CD4-positive, CD25-positive, alpha-beta regulatory T cell (primary cell): ENCODE data around the gene RAB40C. TPM values are rescaled to one million over a fixed set of nuclear protein-coding genes. Genes with fewer than 3 reads are reported as not detected.
A peak's percentile ranks its signal among the peaks of the same experiment; 100 is the strongest.

Experiments
- ATAC-seq, 2 donors: fragments of 150-1000 bp; cut with Tn5 transposase; one replicate each; pipeline ENCODE4 v1.10.0; 2021; ENCODE audit warnings: low read depth in 2 of 2, moderate number of reproducible peaks in 2 of 2, moderate library complexity in 1 of 2
- DNase-seq, 3 donors: peaks; one replicate each; pipeline versions ENCODE4 v3.0.0 to v3.0.0-alpha.2; 2012 to 2022; ENCODE audit warnings: mixed read lengths in 1 of 3
- H3K27ac ChIP-seq: one replicate; pipeline ENCODE4 v1.7.0; 2013; ENCODE audit warnings: mild to moderate bottlenecking, low read length; ENCODE audit not compliant: insufficient read depth, poor library complexity, severe bottlenecking
- H3K27me3 ChIP-seq: one replicate; pipeline ENCODE4 v1.7.0; 2013; ENCODE audit warnings: low read length; ENCODE audit not compliant: control insufficient read depth, insufficient read depth
- H3K36me3 ChIP-seq: one replicate; pipeline ENCODE4 v1.7.0; 2013; ENCODE audit warnings: mild to moderate bottlenecking, low read length, moderate library complexity; ENCODE audit not compliant: control insufficient read depth, insufficient read depth
- H3K4me1 ChIP-seq: 2 replicates; pipeline ENCODE4 v1.7.0; 2013; ENCODE audit warnings: mild to moderate bottlenecking, low read length; ENCODE audit not compliant: insufficient read depth, control insufficient read depth, poor library complexity, severe bottlenecking
- H3K4me3 ChIP-seq: one replicate; pipeline ENCODE4 v1.7.0; 2013; ENCODE audit warnings: low read depth, mild to moderate bottlenecking, low read length, moderate library complexity
- H3K9me3 ChIP-seq, 2 experiments: 1 replicate in 1 of 2; 2 replicates in 1 of 2; pipeline ENCODE4 v1.7.0; 2013; ENCODE audit warnings: low read length in 2 of 2, mild to moderate bottlenecking in 1 of 2, moderate library complexity in 1 of 2; ENCODE audit not compliant: control insufficient read depth in 2 of 2
- H3K27ac Mint-ChIP-seq, 3 donors: one replicate each; pipeline ENCODE4 v1.8.0; 2020 to 2022; ENCODE audit warnings: mild to moderate bottlenecking in 3 of 3, mixed read lengths in 3 of 3, moderate library complexity in 2 of 3
- H3K27me3 Mint-ChIP-seq: one replicate; pipeline ENCODE4 v1.8.0; 2022; ENCODE audit warnings: mild to moderate bottlenecking, mixed read lengths
- H3K36me3 Mint-ChIP-seq: one replicate; pipeline ENCODE4 v1.8.0; 2020; ENCODE audit warnings: mixed read lengths
- H3K4me1 Mint-ChIP-seq, 4 donors: one replicate each; pipeline ENCODE4 v1.8.0; 2020 to 2022; ENCODE audit warnings: mixed read lengths in 4 of 4, mild to moderate bottlenecking in 1 of 4
- H3K4me3 Mint-ChIP-seq, 4 donors: one replicate each; pipeline ENCODE4 v1.8.0; 2020 to 2022; ENCODE audit warnings: mild to moderate bottlenecking in 4 of 4, mixed read lengths in 4 of 4, moderate library complexity in 3 of 4
- H3K9me3 Mint-ChIP-seq, 7 donors: one replicate each; pipeline ENCODE4 v1.8.0; 2020 to 2022; ENCODE audit warnings: mixed read lengths in 7 of 7, mild to moderate bottlenecking in 3 of 7, moderate library complexity in 2 of 7
- polyA plus RNA-seq, 4 donors: library from polyadenylated mRNA; unstranded; fragments of 300-500 nt; fragmentation: Illumina TruSeq; gene quantifications; one replicate each; pipeline ENCODE4 v1.2.3, GENCODE V29; 2021
- total RNA-seq: library from RNA; stranded (reverse); gene quantifications from one replicate; pipeline ENCODE4 v1.2.3, GENCODE V29; 2022

RAB40C gene
- total and polyA plus RNA-seq, 5 donors from 2014 or later: 6.8 to 12.1 (median 8.6) TPM

GRCh38 chr16:580141-580945 lies 9.5 kb upstream of the RAB40C start:
- ATAC-seq (no peak), DNase-seq (no peak)
- no peaks in the 10 kb centered on the region for H3K9me3 ChIP-seq
- Mint-ChIP-seq H3K27me3 (no peaks in the 10 kb centered on the region), H3K4me1 (no peaks in the 10 kb centered on the region), H3K27ac (no peak overlapping the region), H3K9me3 (no peaks in the 10 kb centered on the region), H3K4me3 (no peak overlapping the region), H3K36me3 (no peaks in the 10 kb centered on the region)
- no peaks in the 10 kb centered on the region for H3K27me3 ChIP-seq
- no peak overlapping the region for H3K4me3 ChIP-seq
- H3K4me1 ChIP-seq: peaks cover 3% of the 10 kb centered on the region
- no peaks in the 10 kb centered on the region for H3K36me3 ChIP-seq
- no peak overlapping the region for H3K27ac ChIP-seq

- Mint-ChIP-seq H3K4me3 (no peak overlapping the region), H3K27ac (no peak overlapping the region), H3K36me3 (no peaks in the 10 kb centered on the region), H3K9me3 (no peaks in the 10 kb centered on the region), H3K27me3 (no peaks in the 10 kb centered on the region), H3K4me1 (peaks cover 0 to 4% (median 0%) of the 10 kb centered on the region in 4 donors)
- no peak for DNase-seq
- Histone ChIP-seq H3K27ac (no peak overlapping the region), H3K9me3 (no peaks in the 10 kb centered on the region), H3K4me3 (no peak overlapping the region), H3K36me3 (no peaks in the 10 kb centered on the region), H3K27me3 (no peaks in the 10 kb centered on the region), H3K4me1 (peaks cover 3% of the 10 kb centered on the region)
- ATAC-seq: no peak
Measured at GRCh38 chr16:580946-581498, 8.8 kb upstream of the RAB40C start.

- H3K4me1 Mint-ChIP-seq: peaks cover 0 to 4% (median 0%) of the 10 kb centered on the region in 4 donors
- no peak for DNase-seq
Measured at GRCh38 chr16:582218-582613, 7.7 kb upstream of the RAB40C start.

GRCh38 chr16:582614-583331 lies 7.1 kb upstream of the RAB40C start:
- H3K36me3 ChIP-seq: no peaks in the 10 kb centered on the region
- no peaks in the 10 kb centered on the region for H3K36me3 Mint-ChIP-seq
- no peaks in the 10 kb centered on the region for H3K27me3 ChIP-seq
- H3K27ac Mint-ChIP-seq: no peak overlapping the region
- no peaks in the 10 kb centered on the region for H3K9me3 Mint-ChIP-seq
- DNase-seq: no peak
- H3K9me3 ChIP-seq: no peaks in the 10 kb centered on the region
- no peak overlapping the region for H3K27ac ChIP-seq
- ATAC-seq: no peak
- peaks cover 0 to 8% (median 0%) of the 10 kb centered on the region in 4 donors for H3K4me1 Mint-ChIP-seq
- H3K4me3 ChIP-seq: no peak overlapping the region
- no peak overlapping the region for H3K4me3 Mint-ChIP-seq
- no peaks in the 10 kb centered on the region for H3K27me3 Mint-ChIP-seq
- H3K4me1 ChIP-seq: peaks cover 10% of the 10 kb centered on the region

More at GRCh38 chr16:582218-582613, 7.7 kb upstream of the RAB40C start:
- Histone ChIP-seq H3K27ac (no peak overlapping the region), H3K4me3 (no peak overlapping the region), H3K4me1 (peaks cover 4% of the 10 kb centered on the region), H3K27me3 (no peaks in the 10 kb centered on the region), H3K36me3 (no peaks in the 10 kb centered on the region), H3K9me3 (no peaks in the 10 kb centered on the region)
- Mint-ChIP-seq H3K27ac (no peak overlapping the region), H3K27me3 (no peaks in the 10 kb centered on the region), H3K4me3 (no peak overlapping the region), H3K9me3 (no peaks in the 10 kb centered on the region), H3K36me3 (no peaks in the 10 kb centered on the region)
- ATAC-seq: no peak

GRCh38 chr16:583470-583814 lies 6.4 kb upstream of the RAB40C start:
- H3K27ac Mint-ChIP-seq: no peak overlapping the region
- H3K4me1 ChIP-seq: peaks cover 16% of the 10 kb centered on the region
- H3K27me3 Mint-ChIP-seq: no peaks in the 10 kb centered on the region
- DNase-seq (no peak), ATAC-seq (no peak)
- no peaks in the 10 kb centered on the region for H3K9me3 ChIP-seq
- H3K36me3 Mint-ChIP-seq: no peaks in the 10 kb centered on the region
- H3K9me3 Mint-ChIP-seq: no peaks in the 10 kb centered on the region
- H3K36me3 ChIP-seq: no peaks in the 10 kb centered on the region
- peaks cover 0 to 13% (median 0%) of the 10 kb centered on the region in 4 donors for H3K4me1 Mint-ChIP-seq
- no peak overlapping the region for H3K4me3 ChIP-seq
- no peaks in the 10 kb centered on the region for H3K27me3 ChIP-seq
- H3K27ac ChIP-seq: no peak overlapping the region
- no peak overlapping the region for H3K4me3 Mint-ChIP-seq

- Mint-ChIP-seq H3K4me3 (no peak overlapping the region), H3K27me3 (no peaks in the 10 kb centered on the region), H3K27ac (no peak overlapping the region), H3K9me3 (no peaks in the 10 kb centered on the region), H3K4me1 (peaks cover 0 to 15% (median 0%) of the 10 kb centered on the region in 4 donors), H3K36me3 (no peaks in the 10 kb centered on the region)
- Histone ChIP-seq H3K9me3 (no peaks in the 10 kb centered on the region), H3K27me3 (no peaks in the 10 kb centered on the region), H3K36me3 (no peaks in the 10 kb centered on the region), H3K4me1 (peaks cover 19% of the 10 kb centered on the region), H3K27ac (no peak overlapping the region), H3K4me3 (no peak overlapping the region)
- DNase-seq: no peak
- ATAC-seq: no peak
Measured at GRCh38 chr16:583815-584591, 5.9 kb upstream of the RAB40C start.

GRCh38 chr16:585351-585750 lies 4.5 kb upstream of the RAB40C start:
- Histone ChIP-seq H3K9me3 (no peaks in the 10 kb centered on the region), H3K36me3 (no peaks in the 10 kb centered on the region), H3K27me3 (no peaks in the 10 kb centered on the region), H3K27ac (no peak overlapping the region), H3K4me1 (peaks cover 17% of the 10 kb centered on the region), H3K4me3 (no peak overlapping the region)
- H3K27ac Mint-ChIP-seq: peak overlapping the region in 1 of 3 donors; percentile 20
- peak overlapping the region in 2 of 4 donors; percentile 60 to 88 for H3K4me3 Mint-ChIP-seq
- ATAC-seq (no peak), DNase-seq (no peak)
- no peaks in the 10 kb centered on the region for H3K9me3 Mint-ChIP-seq
- H3K36me3 Mint-ChIP-seq: no peaks in the 10 kb centered on the region
- H3K27me3 Mint-ChIP-seq: peaks cover 6% of the 10 kb centered on the region
- H3K4me1 Mint-ChIP-seq: peaks cover 0 to 18% (median 3%) of the 10 kb centered on the region in 4 donors
